Endothelial cell of umbilical vein (primary cell): ENCODE measurements around the gene OTP. TPM values are rescaled to one million over a fixed set of nuclear protein-coding genes. Genes with fewer than 3 reads are reported as not detected.
A peak's percentile ranks its signal among the peaks of the same experiment; 100 is the strongest.

Experiments
- BruUV-seq: library from RNA; stranded (reverse); fragments of 400-500 nt; replicated peaks from 2 replicates; lab custom pipeline; 2021; lab: Mats Ljungman, UMichigan
- CTCF ChIA-PET: fragments of 300-600, 350-600 bp; sonication (Branson Sonifier 250); formaldehyde crosslinking; loops from one replicate; lab custom pipeline; 2021; ENCODE audit warnings: antibody characterized with exemption, inconsistent platforms; lab: Charles Lee
- POLR2A ChIA-PET: fragments of 300-600, 350-600 bp; sonication (Branson Sonifier 250); formaldehyde crosslinking; loops from one replicate; lab custom pipeline; 2021; ENCODE audit warnings: antibody characterized with exemption, inconsistent platforms; lab: Charles Lee
- DNase-seq: peaks from one replicate; pipeline ENCODE4 v3.0.0-alpha.2; 2011; ENCODE audit warnings: low read depth, low spot score
- FAIRE-seq: peaks from 2 replicates; lab custom pipeline; 2011; peaks lifted over from hg19 to GRCh38; lab: Jason Lieb, UNC
- H2AFZ ChIP-seq: 2 replicates; pipeline ENCODE4 v1.6.0; 2012; ENCODE audit warnings: low read depth, low read length, control low read depth, inconsistent platforms
- H3K27ac ChIP-seq: 2 replicates; pipeline ENCODE4 v1.5.1; 2011; ENCODE audit warnings: low read depth, mild to moderate bottlenecking, control low read depth, low read length, moderate library complexity; ENCODE audit not compliant: insufficient read depth
- H3K27me3 ChIP-seq, 2 experiments: 2 replicates each; pipeline versions ENCODE4 v1.6.0 to v1.6.1; 2011; ENCODE audit warnings: low read length in 2 of 2, mixed read lengths in 1 of 2; ENCODE audit not compliant: control insufficient read depth in 2 of 2, insufficient read depth in 2 of 2
- H3K36me3 ChIP-seq, 2 experiments: 2 replicates in 1 of 2; 3 replicates in 1 of 2; pipeline ENCODE4 v1.5.1; 2011; ENCODE audit warnings: low read length in 2 of 2, mild to moderate bottlenecking in 1 of 2, moderate library complexity in 1 of 2; ENCODE audit not compliant: control insufficient read depth in 2 of 2, insufficient read depth in 2 of 2; ENCODE audit errors: extremely low read depth in 1 of 2
- H3K4me1 ChIP-seq: 3 replicates; pipeline ENCODE4 v1.5.1; 2011; ENCODE audit warnings: mild to moderate bottlenecking, low read length; ENCODE audit not compliant: control insufficient read depth, insufficient read depth; ENCODE audit errors: extremely low read depth
- H3K4me2 ChIP-seq: 2 replicates; pipeline ENCODE4 v1.6.1; 2011; ENCODE audit warnings: low read length, control low read depth, mixed read lengths; ENCODE audit not compliant: insufficient read depth
- H3K4me3 ChIP-seq, 3 experiments: fragments of 200-600 bp in 1 of 3; sonication (generic), shearing (Covaris generic) in 1 of 3; replicated peaks in 1 of 3; 2 replicates each; pipeline ENCODE4 v1.5.1; 2011 to 2016; ENCODE audit warnings: control low read depth in 3 of 3, low read length in 3 of 3, mild to moderate bottlenecking in 2 of 3, inconsistent platforms in 1 of 3, low read depth in 1 of 3, moderate library complexity in 1 of 3; ENCODE audit not compliant: insufficient read depth in 1 of 3
- H3K79me2 ChIP-seq: 2 replicates; pipeline ENCODE4 v1.6.0; 2012; ENCODE audit warnings: low read length, inconsistent platforms; ENCODE audit not compliant: control insufficient read depth, insufficient read depth
- H3K9ac ChIP-seq: replicated peaks from 2 replicates; pipeline ENCODE3; 2011; ENCODE audit warnings: low read length, control low read depth; ENCODE audit not compliant: insufficient read depth; ENCODE audit errors: extremely low read depth
- H3K9me1 ChIP-seq: replicated peaks from 3 replicates; pipeline ENCODE4 v1.6.0; 2011; ENCODE audit warnings: mild to moderate bottlenecking, low read length; ENCODE audit not compliant: control insufficient read depth, insufficient read depth; ENCODE audit errors: extremely low read depth
- H3K9me3 ChIP-seq: replicated peaks from 2 replicates; pipeline ENCODE4 v1.5.1; 2012; ENCODE audit warnings: low read length, inconsistent platforms; ENCODE audit not compliant: control insufficient read depth, insufficient read depth
- H4K20me1 ChIP-seq: replicated peaks from 2 replicates; pipeline ENCODE3; 2011; ENCODE audit warnings: mild to moderate bottlenecking, low read length; ENCODE audit not compliant: control insufficient read depth, insufficient read depth; ENCODE audit errors: extremely low read depth
- CTCF ChIP-seq, 2 donors: IDR thresholded peaks; 1 replicate in 1 of 2; 2 replicates in 1 of 2; pipeline ENCODE4 v1.5.1; 2011; ENCODE audit warnings: low read length in 2 of 2, mild to moderate bottlenecking in 2 of 2, moderate library complexity in 2 of 2, control low read depth in 1 of 2, inconsistent platforms in 1 of 2, low read depth in 1 of 2; ENCODE audit not compliant: insufficient read depth in 1 of 2; ENCODE audit errors: extremely low read depth in 1 of 2
- EZH2 ChIP-seq: IDR thresholded peaks from 2 replicates; pipeline ENCODE4 v1.6.1; 2012; ENCODE audit warnings: borderline replicate concordance, low read depth, mild to moderate bottlenecking, moderate library complexity, low read length, inconsistent platforms; ENCODE audit not compliant: severe bottlenecking
- MYC ChIP-seq: IDR thresholded peaks from one replicate; pipeline ENCODE4 v1.6.1; 2011; ENCODE audit warnings: mild to moderate bottlenecking, low read depth, low read length
- POLR2AphosphoS5 ChIP-seq: IDR thresholded peaks from 2 replicates; pipeline ENCODE4 v1.6.1; 2012; ENCODE audit warnings: low read depth, mild to moderate bottlenecking, control low read depth, low read length, moderate library complexity; ENCODE audit not compliant: insufficient read depth
- dilution Hi-C: fragments of 300-500 bp; cut with MboI; formaldehyde crosslinking; loops from one replicate; pipeline ENCODE4 v1.15.0; 2019; ENCODE audit warnings: low sequenced_read_pairs; ENCODE audit not compliant: extremely low pct_ligation_motif_present
- intact Hi-C: fragments of 100-400 bp; cut with micrococcal nuclease; formaldehyde crosslinking; loops from one replicate; pipeline ENCODE4 v1.10.0; 2022
- polyA plus RNA-seq, 4 experiments: library from polyadenylated mRNA; depleted of rRNA in 3 of 4; stranded (reverse) in 3 of 4; unstranded in 1 of 4; fragments of >200 nt; gene quantifications; 2 replicates each; pipeline versions ENCODE4 v1.2.1 to v1.2.3, GENCODE V29; 2011 to 2012; ENCODE audit warnings: missing spikeins in 1 of 4
- total RNA-seq: library from RNA; stranded (reverse); gene quantifications from 2 replicates; pipeline ENCODE4 v1.2.3, GENCODE V29; 2021

The OTP gene
- total and polyA plus RNA-seq, 2 donors (not counting 3 experiments of a cell fraction or from before 2014, with no cell fraction given): not detected

- H3K4me1 ChIP-seq: peaks cover 5% of the 10 kb centered on the region
- BruUV-seq: no TSS peak
- intact Hi-C loops (no loop called here), dilution Hi-C loops (no loop called here)
- ChIA-PET POLR2A (no interaction called here), CTCF (interaction anchor here (0.9 kb wide), 1 partner anchor 18 kb away, joined by 3 read pairs; no protein-coding TSS in a partner anchor)
- no peaks in the 10 kb centered on the region for H3K36me3 ChIP-seq
- no peaks in the 10 kb centered on the region for H3K9me3 ChIP-seq
- no peaks in the 10 kb centered on the region for H3K79me2 ChIP-seq
- H3K9ac ChIP-seq: no peak overlapping the region
- H3K4me3 ChIP-seq: no peak overlapping the region
- H3K27me3 ChIP-seq: peaks cover 63 to 94% of the 10 kb centered on the region in 2 experiments
- no peak overlapping the region for H3K4me2 ChIP-seq
- no peak for TF ChIP-seq POLR2AphosphoS5
- no peak for TF ChIP-seq MYC
- TF ChIP-seq EZH2: peak; percentile 75
- TF ChIP-seq CTCF (IDR thresholded peaks at IDR 0.05; ENCODE audit: extremely low read depth in 1 of 2, insufficient read depth in 1 of 2, low read depth in 1 of 2, low read length in 2 of 2): no peak
- FAIRE-seq: no peak
- no peak overlapping the region for H3K27ac ChIP-seq
- no peak overlapping the region for H2AFZ ChIP-seq
- H4K20me1 ChIP-seq: no peaks in the 10 kb centered on the region
- DNase-seq: no peak
- no peaks in the 10 kb centered on the region for H3K9me1 ChIP-seq
Measured at GRCh38 chr5:77627869-77628674, 10.4 kb downstream of the OTP start.
